ENCODE results near the gene SLC1A2. TPM values are rescaled to one million over a fixed set of nuclear protein-coding genes. Genes with fewer than 3 reads are reported as not detected.
"Not testable (repeated sequence)": the region's sequence is repeated elsewhere in the genome, so short reads cannot be mapped to it uniquely, and the experiment has no call there.

The SLC1A2 gene
- total RNA-seq, 1 experiment from 2014 or later = 0.11 TPM

GRCh38 chr11:35230388-35230787, 189.0 kb downstream of the SLC1A2 start:
- H3K4me1 ChIP-seq (ENCODE audit: insufficient read depth, low read length, poor library complexity, severe bottlenecking) = no peaks in the 10 kb centered on the region
- ChIA-PET POLR2A (ENCODE audit: low non-redundant PET) (no interaction called here), CTCF (no interaction called here)
- H3K4me3 ChIP-seq (ENCODE audit: low read depth, low read length, poor library complexity, severe bottlenecking) = no peak overlapping the region
- no peak for DNase-seq (ENCODE audit: low spot score)
- H3K9me3 ChIP-seq (ENCODE audit: low read depth, low read length, poor library complexity, severe bottlenecking) = no peaks in the 10 kb centered on the region
- intact Hi-C loops (cut with micrococcal nuclease; ENCODE audit: unreplicated experiment) = no loop called here
- no peak overlapping the region for H3K27ac ChIP-seq (ENCODE audit: low read depth, low read length, poor library complexity, severe bottlenecking)
- peaks cover 11% of the 10 kb centered on the region for H3K27me3 ChIP-seq (replicated peaks; ENCODE audit: insufficient read depth, low read depth, low read length, poor library complexity)
- TF ChIP-seq CTCF (conservative IDR thresholded peaks at IDR 0.05; ENCODE audit: low read depth, low read length) (no peak), EZH2 (IDR thresholded peaks at IDR 0.05; ENCODE audit: borderline replicate concordance, low read depth, low read length, poor library complexity, severe bottlenecking) (no peak)
- no TSS peak for BruUV-seq (replicated peaks)
- H3K36me3 ChIP-seq (ENCODE audit: insufficient read depth, low read length, poor library complexity, severe bottlenecking) = no peaks in the 10 kb centered on the region

- Histone ChIP-seq H3K9me3 (ENCODE audit: low read depth, low read length, poor library complexity, severe bottlenecking) (no peaks in the 10 kb centered on the region), H3K27ac (ENCODE audit: low read depth, low read length, poor library complexity, severe bottlenecking) (no peak overlapping the region), H3K4me1 (ENCODE audit: insufficient read depth, low read length, poor library complexity, severe bottlenecking) (peaks cover 6% of the 10 kb centered on the region), H3K4me3 (ENCODE audit: low read depth, low read length, poor library complexity, severe bottlenecking) (no peak overlapping the region), H3K27me3 (replicated peaks; ENCODE audit: insufficient read depth, low read depth, low read length, poor library complexity) (peaks cover 11% of the 10 kb centered on the region), H3K36me3 (ENCODE audit: insufficient read depth, low read length, poor library complexity, severe bottlenecking) (no peaks in the 10 kb centered on the region)
- DNase-seq (ENCODE audit: low spot score) = no peak
- ChIA-PET CTCF (no interaction called here), POLR2A (ENCODE audit: low non-redundant PET) (no interaction called here)
- no TSS peak for BruUV-seq (replicated peaks)
- intact Hi-C loops (cut with micrococcal nuclease; ENCODE audit: unreplicated experiment) = no loop called here
- TF ChIP-seq EZH2 (IDR thresholded peaks at IDR 0.05; ENCODE audit: borderline replicate concordance, low read depth, low read length, poor library complexity, severe bottlenecking) = no peak
- no peak for TF ChIP-seq CTCF (conservative IDR thresholded peaks at IDR 0.05; ENCODE audit: low read depth, low read length)
Measured at GRCh38 chr11:35228328-35228725, 191.0 kb downstream of the SLC1A2 start.

DNA sequence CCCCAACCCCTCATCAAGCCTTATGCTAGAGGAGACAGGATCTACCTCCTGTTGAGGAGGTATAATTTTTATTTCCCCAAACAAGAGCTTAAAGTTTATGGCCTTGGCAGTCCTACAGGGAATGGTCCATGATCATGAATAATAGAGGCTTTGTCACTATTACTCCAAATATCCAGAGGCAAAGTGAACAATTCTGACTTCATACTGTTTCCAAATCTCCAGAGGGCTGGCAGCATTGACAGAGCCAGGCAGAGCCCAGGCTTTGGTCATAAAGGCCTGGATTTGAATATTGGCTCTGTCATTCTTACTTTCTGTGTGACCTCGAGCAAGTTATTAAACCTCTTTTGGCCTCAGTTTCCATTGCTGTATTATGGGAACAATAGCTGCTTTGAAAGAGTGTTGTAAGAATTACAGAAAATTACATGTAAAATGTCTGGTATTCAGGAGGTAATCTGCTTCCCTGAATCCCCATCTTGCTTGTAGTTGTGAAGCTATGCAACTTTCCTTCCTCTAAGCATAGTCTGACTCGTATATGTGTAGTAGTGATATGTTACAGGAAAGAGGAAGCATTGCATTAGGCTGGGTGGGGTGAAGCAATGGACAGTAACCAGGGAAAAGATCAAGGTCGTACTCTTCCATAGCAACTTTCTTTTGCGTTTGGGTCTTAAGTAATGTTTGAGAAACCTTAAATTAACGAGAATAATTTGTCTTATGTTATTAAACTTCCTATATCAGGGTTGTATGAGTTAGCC, 191.6 kb downstream of the SLC1A2 start:
- H3K27ac ChIP-seq (ENCODE audit: low read depth, low read length, poor library complexity, severe bottlenecking) = no peak overlapping the region
- peaks cover 12% of the 10 kb centered on the region for H3K4me1 ChIP-seq (ENCODE audit: insufficient read depth, low read length, poor library complexity, severe bottlenecking)
- intact Hi-C loops (cut with micrococcal nuclease; ENCODE audit: unreplicated experiment) = no loop called here
- ChIA-PET POLR2A (ENCODE audit: low non-redundant PET) (interaction anchor here (0.6 kb wide), 1 partner anchor 45 kb away, joined by 4 read pairs; no protein-coding TSS in a partner anchor), CTCF (no interaction called here)
- BruUV-seq (replicated peaks) = no TSS peak
- H3K36me3 ChIP-seq (ENCODE audit: insufficient read depth, low read length, poor library complexity, severe bottlenecking) = no peaks in the 10 kb centered on the region
- TF ChIP-seq CTCF (conservative IDR thresholded peaks at IDR 0.05; ENCODE audit: low read depth, low read length) (no peak), EZH2 (IDR thresholded peaks at IDR 0.05; ENCODE audit: borderline replicate concordance, low read depth, low read length, poor library complexity, severe bottlenecking) (no peak)
- H3K27me3 ChIP-seq (replicated peaks; ENCODE audit: insufficient read depth, low read depth, low read length, poor library complexity) = peaks cover 11% of the 10 kb centered on the region
- no peaks in the 10 kb centered on the region for H3K9me3 ChIP-seq (ENCODE audit: low read depth, low read length, poor library complexity, severe bottlenecking)
- no peak overlapping the region for H3K4me3 ChIP-seq (ENCODE audit: low read depth, low read length, poor library complexity, severe bottlenecking)
- peak; percentile 47 for DNase-seq (ENCODE audit: low spot score)

GRCh38 chr11:35226756-35227155, 192.6 kb downstream of the SLC1A2 start:
- H3K36me3 ChIP-seq (ENCODE audit: insufficient read depth, low read length, poor library complexity, severe bottlenecking); H3K4me3 ChIP-seq (ENCODE audit: low read depth, low read length, poor library complexity, severe bottlenecking); BruUV-seq (replicated peaks); H3K27me3 ChIP-seq (replicated peaks; ENCODE audit: insufficient read depth, low read depth, low read length, poor library complexity); DNase-seq (ENCODE audit: low spot score); H3K27ac ChIP-seq (ENCODE audit: low read depth, low read length, poor library complexity, severe bottlenecking); CTCF ChIA-PET; POLR2A ChIA-PET (ENCODE audit: low non-redundant PET); H3K9me3 ChIP-seq (ENCODE audit: low read depth, low read length, poor library complexity, severe bottlenecking); intact Hi-C loops (cut with micrococcal nuclease; ENCODE audit: unreplicated experiment): not testable (repeated sequence)
- H3K4me1 ChIP-seq (ENCODE audit: insufficient read depth, low read length, poor library complexity, severe bottlenecking) = peaks cover 14% of the 10 kb centered on the region
